Uterus (tissue), 4 donors: Measurements from ENCODE around the gene RDH8. TPM values are rescaled to one million over a fixed set of nuclear protein-coding genes. Genes with fewer than 3 reads are reported as not detected.

Source experiments
- DNase-seq, 2 donors: peaks; one replicate each; pipeline ENCODE4 v3.0.0-alpha.2; 2019 to 2020
- H3K27ac ChIP-seq, 2 donors: fragments of 200-600 bp; sonication (generic); 1 replicate in 1 of 2; 2 replicates in 1 of 2; pipeline ENCODE4 v1.5.1; 2016 to 2018
- H3K27me3 ChIP-seq, 2 donors: fragments of 200-600 bp; sonication (generic); one replicate each; pipeline ENCODE4 v1.5.1; 2018 to 2019; ENCODE audit warnings: control low read depth in 1 of 2
- H3K36me3 ChIP-seq, 2 donors: fragments of 200-600 bp; sonication (generic); one replicate each; pipeline ENCODE4 v1.5.1; 2019; ENCODE audit warnings: control low read depth in 1 of 2
- H3K4me1 ChIP-seq, 2 donors: fragments of 200-600 bp; sonication (generic); one replicate each; pipeline ENCODE4 v1.5.1; 2018 to 2019; ENCODE audit warnings: control low read depth in 1 of 2
- H3K4me3 ChIP-seq, 2 donors: fragments of 200-600 bp; sonication (generic); 1 replicate in 1 of 2; 2 replicates in 1 of 2; pipeline ENCODE4 v1.5.1; 2018 to 2019; ENCODE audit warnings: mild to moderate bottlenecking in 1 of 2
- H3K9me3 ChIP-seq, 2 donors: fragments of 200-600 bp; sonication (generic); one replicate each; pipeline ENCODE4 v1.5.1; 2019; ENCODE audit warnings: control low read depth in 1 of 2
- CTCF ChIP-seq, 4 experiments: fragments of 200-600 bp in 2 of 4; fragments of 450-650 bp in 2 of 4; sonication (generic) in 2 of 4; IDR thresholded peaks; one replicate each; pipeline ENCODE4 v1.5.1; 2016 to 2019; ENCODE audit warnings: antibody characterized with exemption in 4 of 4, mild to moderate bottlenecking in 2 of 4, moderate library complexity in 1 of 4
- POLR2A ChIP-seq, 2 donors: fragments of 450-650 bp; IDR thresholded peaks; one replicate each; pipeline ENCODE4 v1.6.1; 2016; ENCODE audit warnings: antibody characterized with exemption in 2 of 2, mild to moderate bottlenecking in 1 of 2, moderate library complexity in 1 of 2
- intact Hi-C: fragments of 100-400 bp; cut with DNase I; formaldehyde crosslinking; loops from one replicate; pipeline ENCODE4 v1.15.1; 2023; ENCODE audit warnings: low total_unique reads
- total RNA-seq, 4 donors: library from RNA; depleted of rRNA in 3 of 4; stranded (reverse); fragments of >200 nt in 3 of 4; gene quantifications; one replicate each; pipeline versions ENCODE4 v1.1.0 to v1.2.4, GENCODE V29; 2014 to 2023
- donor health status: DM: yes; HTN: yes; CAD: no.

Gene RDH8
- total RNA-seq, 4 donors from 2014 or later, result not detected

- H3K36me3 ChIP-seq, result no peaks in the 10 kb centered on the region
- no peak for TF ChIP-seq CTCF (IDR thresholded peaks at IDR 0.05)
- TF ChIP-seq POLR2A (IDR thresholded peaks at IDR 0.05), result no peak
- H3K27me3 ChIP-seq, result no peaks in the 10 kb centered on the region
- no peak for DNase-seq
- H3K4me1 ChIP-seq, result peaks cover 0 to 11% of the 10 kb centered on the region in 2 donors
- no peak overlapping the region for H3K27ac ChIP-seq
- intact Hi-C loops, result no loop called here
- H3K9me3 ChIP-seq, result no peaks in the 10 kb centered on the region
- no peak overlapping the region for H3K4me3 ChIP-seq
Observed at GRCh38 chr19:10013834-10014618, 743 bp downstream of the RDH8 start.

GRCh38 chr19:10018263-10018662 is 5.0 kb downstream of the RDH8 start:
- DNase-seq, result no peak
- TF ChIP-seq POLR2A (IDR thresholded peaks at IDR 0.05) (no peak), CTCF (IDR thresholded peaks at IDR 0.05) (no peak)
- intact Hi-C loops, result no loop called here
- no peaks in the 10 kb centered on the region for H3K9me3 ChIP-seq
- no peaks in the 10 kb centered on the region for H3K36me3 ChIP-seq
- H3K27me3 ChIP-seq, result no peaks in the 10 kb centered on the region
- no peaks in the 10 kb centered on the region for H3K4me1 ChIP-seq
- no peak overlapping the region for H3K27ac ChIP-seq
- H3K4me3 ChIP-seq, result no peak overlapping the region

- H3K27ac ChIP-seq, result no peak overlapping the region
- no peak for DNase-seq
- TF ChIP-seq POLR2A (IDR thresholded peaks at IDR 0.05) (no peak), CTCF (IDR thresholded peaks at IDR 0.05) (no peak)
- no peaks in the 10 kb centered on the region for H3K4me1 ChIP-seq
- H3K9me3 ChIP-seq, result no peaks in the 10 kb centered on the region
- no peaks in the 10 kb centered on the region for H3K27me3 ChIP-seq
- intact Hi-C loops, result no loop called here
- H3K4me3 ChIP-seq, result no peak overlapping the region
- no peaks in the 10 kb centered on the region for H3K36me3 ChIP-seq
Observed at GRCh38 chr19:10018786-10019185, 5.5 kb downstream of the RDH8 start.

- Histone ChIP-seq H3K36me3 (no peaks in the 10 kb centered on the region), H3K4me1 (no peaks in the 10 kb centered on the region), H3K27me3 (no peaks in the 10 kb centered on the region), H3K27ac (no peak overlapping the region), H3K4me3 (no peak overlapping the region), H3K9me3 (no peaks in the 10 kb centered on the region)
- DNase-seq, result no peak
- TF ChIP-seq CTCF (IDR thresholded peaks at IDR 0.05), result no peak
- TF ChIP-seq POLR2A (IDR thresholded peaks at IDR 0.05), result no peak
- intact Hi-C loops, result no loop called here
Observed at GRCh38 chr19:10019246-10019645, 6.0 kb downstream of the RDH8 start.

GRCh38 chr19:10020851-10021250 is 7.6 kb downstream of the RDH8 start:
- DNase-seq, result no peak
- no peaks in the 10 kb centered on the region for H3K4me1 ChIP-seq
- H3K36me3 ChIP-seq, result no peaks in the 10 kb centered on the region
- H3K4me3 ChIP-seq, result no peak overlapping the region
- no peak for TF ChIP-seq POLR2A (IDR thresholded peaks at IDR 0.05)
- no peak for TF ChIP-seq CTCF (IDR thresholded peaks at IDR 0.05)
- H3K27me3 ChIP-seq, result no peaks in the 10 kb centered on the region
- no peaks in the 10 kb centered on the region for H3K9me3 ChIP-seq
- H3K27ac ChIP-seq, result no peak overlapping the region
- intact Hi-C loops, result no loop called here
